ENCODE results near the gene PCSK4.

- TF ChIP-seq, protein P1, sequence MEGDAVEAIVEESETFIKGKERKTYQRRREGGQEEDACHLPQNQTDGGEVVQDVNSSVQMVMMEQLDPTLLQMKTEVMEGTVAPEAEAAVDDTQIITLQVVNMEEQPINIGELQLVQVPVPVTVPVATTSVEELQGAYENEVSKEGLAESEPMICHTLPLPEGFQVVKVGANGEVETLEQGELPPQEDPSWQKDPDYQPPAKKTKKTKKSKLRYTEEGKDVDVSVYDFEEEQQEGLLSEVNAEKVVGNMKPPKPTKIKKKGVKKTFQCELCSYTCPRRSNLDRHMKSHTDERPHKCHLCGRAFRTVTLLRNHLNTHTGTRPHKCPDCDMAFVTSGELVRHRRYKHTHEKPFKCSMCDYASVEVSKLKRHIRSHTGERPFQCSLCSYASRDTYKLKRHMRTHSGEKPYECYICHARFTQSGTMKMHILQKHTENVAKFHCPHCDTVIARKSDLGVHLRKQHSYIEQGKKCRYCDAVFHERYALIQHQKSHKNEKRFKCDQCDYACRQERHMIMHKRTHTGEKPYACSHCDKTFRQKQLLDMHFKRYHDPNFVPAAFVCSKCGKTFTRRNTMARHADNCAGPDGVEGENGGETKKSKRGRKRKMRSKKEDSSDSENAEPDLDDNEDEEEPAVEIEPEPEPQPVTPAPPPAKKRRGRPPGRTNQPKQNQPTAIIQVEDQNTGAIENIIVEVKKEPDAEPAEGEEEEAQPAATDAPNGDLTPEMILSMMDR (conservative IDR thresholded peaks at IDR 0.05): no peak
- TF ChIP-seq ZFX (IDR thresholded peaks at IDR 0.05): no peak
Observed at GRCh38 chr19:1440418-1440801, 49.7 kb downstream of the PCSK4 start.

Measured in C4-2B (cell line).